WTC11 (cell line): Measurements from ENCODE around the gene GCSAM. TPM values are rescaled to one million over a fixed set of nuclear protein-coding genes. Genes with fewer than 3 reads are reported as not detected.

Experiments used
- ATAC-seq: fragments of 200-7000 bp; cut with Tn5 transposase; 2 replicates; pipeline ENCODE4 v1.10.0; 2021; ENCODE audit warnings: mild to moderate bottlenecking, moderate library complexity
- CTCF ChIA-PET: fragments of 300-600 bp; sonication (Branson Sonifier 250); formaldehyde crosslinking; loops from one replicate; lab custom pipeline; 2021; ENCODE audit warnings: antibody characterized with exemption; lab: Charles Lee
- POLR2A ChIA-PET: fragments of 350-600 bp; sonication (Branson Sonifier 250); formaldehyde crosslinking; loops from one replicate; lab custom pipeline; 2021; ENCODE audit warnings: antibody characterized with exemption; lab: Charles Lee
- DNase-seq: peaks from one replicate; pipeline ENCODE4 v3.0.0; 2021; ENCODE audit warnings: low spot score
- H3K27ac Mint-ChIP-seq: 2 replicates; pipeline ENCODE4 v1.8.0; 2021; ENCODE audit warnings: mixed read lengths
- H3K27me3 Mint-ChIP-seq: 2 replicates; pipeline ENCODE4 v1.8.0; 2021; ENCODE audit warnings: low read depth, mild to moderate bottlenecking, moderate library complexity, mixed read lengths
- H3K36me3 Mint-ChIP-seq: 2 replicates; pipeline ENCODE4 v1.8.0; 2021; ENCODE audit warnings: mixed read lengths
- H3K4me1 Mint-ChIP-seq: 2 replicates; pipeline ENCODE4 v1.8.0; 2022; ENCODE audit warnings: mixed read lengths
- H3K4me3 Mint-ChIP-seq: 2 replicates; pipeline ENCODE4 v1.8.0; 2021; ENCODE audit warnings: mild to moderate bottlenecking, moderate library complexity, mixed read lengths
- H3K9me3 Mint-ChIP-seq: 2 replicates; pipeline ENCODE4 v1.8.0; 2021; ENCODE audit warnings: mixed read lengths
- AFF4 ChIP-seq: sonication (generic); formaldehyde crosslinking; IDR thresholded peaks from 2 replicates; pipeline ENCODE4 v1.8.1; 2023; ENCODE audit warnings: mild to moderate bottlenecking, missing genetic modification reagents, borderline replicate concordance
- AR ChIP-seq: fragments of 250-450 bp; sonication (Bioruptor Pico); IDR thresholded peaks from 2 replicates; pipeline ENCODE4 v1.9.0; 2021; ENCODE audit warnings: mild to moderate bottlenecking
- ATF1 ChIP-seq: sonication (generic); formaldehyde crosslinking; IDR thresholded peaks from 2 replicates; pipeline ENCODE4 v1.8.1; 2023; ENCODE audit warnings: mild to moderate bottlenecking, moderate library complexity, missing genetic modification reagents
- CREM ChIP-seq: sonication (generic); formaldehyde crosslinking; IDR thresholded peaks from 2 replicates; pipeline ENCODE4 v1.8.1; 2022; ENCODE audit warnings: mild to moderate bottlenecking, missing genetic modification reagents, moderate library complexity
- EMX1 ChIP-seq: fragments of 250-450 bp; sonication (Bioruptor Pico); IDR thresholded peaks from 2 replicates; pipeline ENCODE4 v1.8.0; 2021; ENCODE audit warnings: mild to moderate bottlenecking
- ETV6 ChIP-seq: sonication (generic); formaldehyde crosslinking; IDR thresholded peaks from 2 replicates; pipeline ENCODE4 v1.8.1; 2022; ENCODE audit warnings: mild to moderate bottlenecking, missing genetic modification reagents
- HMGXB4 ChIP-seq: sonication (generic); formaldehyde crosslinking; IDR thresholded peaks from 2 replicates; pipeline ENCODE4 v1.8.1; 2023; ENCODE audit warnings: mild to moderate bottlenecking, moderate library complexity, missing genetic modification reagents
- RORB ChIP-seq: fragments of 250-450 bp; sonication (Bioruptor Pico); IDR thresholded peaks from 2 replicates; pipeline ENCODE4 v1.9.0; 2021; ENCODE audit warnings: mild to moderate bottlenecking
- SMAD4 ChIP-seq: sonication (generic); formaldehyde crosslinking; IDR thresholded peaks from 2 replicates; pipeline ENCODE4 v1.8.0; 2022; ENCODE audit warnings: mild to moderate bottlenecking, missing genetic modification reagents
- SOX15 ChIP-seq: fragments of 250-450 bp; sonication (Bioruptor Pico); IDR thresholded peaks from 2 replicates; pipeline ENCODE4 v1.9.0; 2021; ENCODE audit warnings: mild to moderate bottlenecking
- ZNF512 ChIP-seq: sonication (generic); formaldehyde crosslinking; IDR thresholded peaks from 2 replicates; pipeline ENCODE4 v1.8.1; 2022; ENCODE audit warnings: missing genetic modification reagents, borderline replicate concordance
- total RNA-seq: library from RNA; stranded (reverse); gene quantifications from 3 replicates; pipeline ENCODE4 v1.2.3, GENCODE V29; 2021
- TF ChIP-seq, protein P1 (sequence below): sonication (generic); formaldehyde crosslinking; IDR thresholded peaks from 2 replicates; pipeline ENCODE4 v1.8.0; 2022; ENCODE audit warnings: mild to moderate bottlenecking, missing genetic modification reagents

The GCSAM gene
- total RNA-seq, 1 experiment from 2014 or later, result 0.17 TPM

GRCh38 chr3:112097378-112097777 is 35.7 kb downstream of the GCSAM start (continued):
- TF ChIP-seq AFF4 (CRISPR knock-in tag) (no peak), RORB (CRISPR knock-in tag) (no peak)

GRCh38 chr3:112096176-112096575 is 36.9 kb downstream of the GCSAM start:
- H3K27me3 Mint-ChIP-seq, result no peaks in the 10 kb centered on the region
- H3K4me1 Mint-ChIP-seq, result peaks cover 26% of the 10 kb centered on the region
- H3K36me3 Mint-ChIP-seq, result 0 out of 2 replicates have a peak, but pooled peaks cover 6% of the 10 kb centered on the region
- ATAC-seq (no peak), DNase-seq (no peak)
- H3K4me3 Mint-ChIP-seq, result no peak overlapping the region
- no peaks in the 10 kb centered on the region for H3K9me3 Mint-ChIP-seq
- TF ChIP-seq EMX1 (CRISPR knock-in tag), result no peak
- no peak for TF ChIP-seq HMGXB4 (CRISPR knock-in tag)
- TF ChIP-seq SMAD4 (CRISPR knock-in tag), result no peak
- TF ChIP-seq AR (CRISPR knock-in tag), result no peak
- ChIA-PET CTCF (no interaction called here), POLR2A (no interaction called here)
- no peak overlapping the region for H3K27ac Mint-ChIP-seq

GRCh38 chr3:112095731-112096130 is 37.3 kb downstream of the GCSAM start:
- H3K27me3 Mint-ChIP-seq, result no peaks in the 10 kb centered on the region
- ATAC-seq (no peak), DNase-seq (no peak)
- no peak overlapping the region for H3K27ac Mint-ChIP-seq
- H3K9me3 Mint-ChIP-seq, result no peaks in the 10 kb centered on the region
- 0 out of 2 replicates have a peak, but pooled peaks cover 6% of the 10 kb centered on the region for H3K36me3 Mint-ChIP-seq
- H3K4me1 Mint-ChIP-seq, result peaks cover 31% of the 10 kb centered on the region
- ChIA-PET POLR2A (no interaction called here), CTCF (interaction anchor here (0.6 kb wide), 1 partner anchor 16 kb away, joined by 3 read pairs; no protein-coding TSS in a partner anchor)
- TF ChIP-seq CREM (no peak), ZNF512 (CRISPR knock-in tag) (no peak)
- TF ChIP-seq, all 79 proteins: peak for 0
- H3K4me3 Mint-ChIP-seq, result no peak overlapping the region

DNA sequence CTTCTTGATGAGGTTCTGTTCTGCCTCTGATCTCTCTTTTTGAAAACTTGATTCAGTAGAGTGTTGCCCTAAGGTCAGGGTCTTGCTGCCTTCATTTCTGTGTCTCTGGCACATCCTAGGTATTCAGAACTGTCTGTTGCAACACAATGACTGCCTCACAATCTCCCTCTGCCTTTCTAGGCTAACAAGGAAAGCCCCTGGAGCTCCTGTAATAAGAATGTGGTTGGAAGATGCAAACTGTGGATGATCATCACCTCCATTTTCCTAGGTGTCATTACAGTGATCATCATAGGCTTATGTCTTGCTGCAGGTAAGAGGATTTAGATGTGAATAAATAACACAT is 39.9 kb downstream of the GCSAM start:
- no peaks in the 10 kb centered on the region for H3K27me3 Mint-ChIP-seq
- no peaks in the 10 kb centered on the region for H3K9me3 Mint-ChIP-seq
- ChIA-PET POLR2A (no interaction called here), CTCF (interaction anchor here (2.3 kb wide), 1 partner anchor 18 kb away, joined by 12 read pairs; no protein-coding TSS in a partner anchor)
- no peak for DNase-seq
- H3K36me3 Mint-ChIP-seq, result 0 out of 2 replicates have a peak, but pooled peaks cover 3% of the 10 kb centered on the region
- peak; percentile 74 for ATAC-seq
- no peak overlapping the region; the same call in 1 of the 2 replicates for H3K4me3 Mint-ChIP-seq
- H3K27ac Mint-ChIP-seq, result peak overlapping the region; percentile 69
- H3K4me1 Mint-ChIP-seq, result peaks cover 49% of the 10 kb centered on the region
- TF ChIP-seq ETV6 (no peak), SOX15 (no peak), ATF1 (CRISPR knock-in tag) (no peak), AR (CRISPR knock-in tag) (no peak)
- TF ChIP-seq, protein P1, sequence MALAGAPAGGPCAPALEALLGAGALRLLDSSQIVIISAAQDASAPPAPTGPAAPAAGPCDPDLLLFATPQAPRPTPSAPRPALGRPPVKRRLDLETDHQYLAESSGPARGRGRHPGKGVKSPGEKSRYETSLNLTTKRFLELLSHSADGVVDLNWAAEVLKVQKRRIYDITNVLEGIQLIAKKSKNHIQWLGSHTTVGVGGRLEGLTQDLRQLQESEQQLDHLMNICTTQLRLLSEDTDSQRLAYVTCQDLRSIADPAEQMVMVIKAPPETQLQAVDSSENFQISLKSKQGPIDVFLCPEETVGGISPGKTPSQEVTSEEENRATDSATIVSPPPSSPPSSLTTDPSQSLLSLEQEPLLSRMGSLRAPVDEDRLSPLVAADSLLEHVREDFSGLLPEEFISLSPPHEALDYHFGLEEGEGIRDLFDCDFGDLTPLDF (CRISPR knock-in tag), result no peak
